HG03139 (cell line): ENCODE results near the gene KCNQ4.

Source experiments
- ATAC-seq: cut with Tn5 transposase; IDR thresholded peaks from one replicate; pipeline ENCODE4 v1.9.1; 2021; ENCODE audit not compliant: unreplicated experiment

Gene KCNQ4

DNA sequence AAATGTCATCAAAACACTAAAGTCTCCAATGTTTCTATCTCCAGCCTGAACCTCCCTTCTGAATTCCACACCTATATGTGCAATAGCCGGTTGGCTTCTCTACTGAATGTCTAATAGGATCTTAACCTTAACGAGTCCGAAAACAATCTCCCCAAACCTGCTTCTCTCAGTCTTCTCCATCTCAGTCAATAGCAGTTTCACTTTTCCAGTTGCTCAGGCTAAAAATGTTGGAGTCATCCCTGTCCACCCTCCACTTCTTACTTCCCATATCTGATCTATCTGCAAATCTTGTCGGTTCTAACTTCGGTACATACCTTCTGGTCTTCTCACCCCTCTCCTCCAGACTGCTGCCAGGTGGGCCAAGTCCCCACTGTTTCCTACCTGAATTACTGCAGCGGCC lies 104.1 kb downstream of the KCNQ4 start:
- no peak for ATAC-seq
